ENCODE data around the gene BRF1.

Gene BRF1

GRCh38 chr14:105195522-105196264 is 105.1 kb downstream of the BRF1 start:
- no peak for DNase-seq (ENCODE audit: low spot score)

GRCh38 chr14:105195051-105195450 is 105.8 kb downstream of the BRF1 start:
- DNase-seq (ENCODE audit: low spot score), result no peak

GRCh38 chr14:105193916-105194782 is 106.7 kb downstream of the BRF1 start:
- no peak for DNase-seq (ENCODE audit: low spot score)

GRCh38 chr14:105192866-105193731 is 107.7 kb downstream of the BRF1 start:
- no peak for DNase-seq (ENCODE audit: low spot score)

- no peak for DNase-seq (ENCODE audit: low spot score)
These were observed 112.8 kb downstream of the BRF1 start for GRCh38 chr14:105187935-105188524.

GRCh38 chr14:105187116-105187515 is 113.7 kb downstream of the BRF1 start:
- DNase-seq (ENCODE audit: low spot score), result no peak

- no peak for DNase-seq (ENCODE audit: low spot score)
These were observed 114.8 kb downstream of the BRF1 start for GRCh38 chr14:105185973-105186372.

GRCh38 chr14:105185001-105185400 is 115.8 kb downstream of the BRF1 start:
- no peak for DNase-seq (ENCODE audit: low spot score)

GRCh38 chr14:105184461-105184860 is 116.3 kb downstream of the BRF1 start:
- no peak for DNase-seq (ENCODE audit: low spot score)

GRCh38 chr14:105182296-105183020 is 118.3 kb downstream of the BRF1 start:
- no peak for DNase-seq (ENCODE audit: low spot score)

GRCh38 chr14:105181549-105182295 is 119.1 kb downstream of the BRF1 start:
- no peak for DNase-seq (ENCODE audit: low spot score)

GRCh38 chr14:105180592-105181548 is 119.9 kb downstream of the BRF1 start, which contains the start of gene NUDT14:
Gene NUDT14, minus strand, starts transcription at chr14:105181312. Its CDS starts 103 bp downstream, at chr14:105181209.
- DNase-seq (ENCODE audit: low spot score), result peak; percentile 87

- no peak for DNase-seq (ENCODE audit: low spot score)
These were observed 121.6 kb downstream of the BRF1 start for GRCh38 chr14:105179191-105179590.

- no peak for DNase-seq (ENCODE audit: low spot score)
These were observed 122.0 kb downstream of the BRF1 start for GRCh38 chr14:105178868-105179140.

GRCh38 chr14:105178069-105178867 is 122.5 kb downstream of the BRF1 start:
- DNase-seq (ENCODE audit: low spot score), result no peak

GRCh38 chr14:105177082-105177481 is 123.7 kb downstream of the BRF1 start:
- no peak for DNase-seq (ENCODE audit: low spot score)

- no peak for DNase-seq (ENCODE audit: low spot score)
These were observed 124.3 kb downstream of the BRF1 start for GRCh38 chr14:105176513-105176912.
